ENCODE data around the gene RAB44. TPM values are rescaled to one million over a fixed set of nuclear protein-coding genes. Genes with fewer than 3 reads are reported as not detected.

Gene RAB44
- total and polyA plus RNA-seq, 2 of the 13 experiments (the other 11 are each of a cell fraction or from before 2014, with no cell fraction given) = not detected

- TF ChIP-seq ZNF317 (CRISPR knock-in tag; IDR thresholded peaks at IDR 0.05) = peak; percentile 67
- TF ChIP-seq TBP (CRISPR knock-in tag; IDR thresholded peaks at IDR 0.05) = no peak
- no peak for TF ChIP-seq ZNF672 (CRISPR knock-in tag; IDR thresholded peaks at IDR 0.05)
- TF ChIP-seq REST (IDR thresholded peaks at IDR 0.05; ENCODE audit: borderline replicate concordance in 1 of 2, low read depth in 1 of 2, low read length in 2 of 2) = 0 out of 4 replicates have a peak, but pooled peaks of 1 of the 2 experiments have one; percentile 14
- TF ChIP-seq CERS6 (CRISPR knock-in tag; IDR thresholded peaks at IDR 0.05) = no peak
- 0 out of 2 replicates have a peak, but pooled peaks have one; percentile 12 for TF ChIP-seq TEF (CRISPR knock-in tag; IDR thresholded peaks at IDR 0.05)
- peak; percentile 44; the same call in 1 of the 2 replicates for TF ChIP-seq YEATS2 (CRISPR knock-in tag; IDR thresholded peaks at IDR 0.05; ENCODE audit: borderline replicate concordance)
- TF ChIP-seq SNAPC2 (CRISPR knock-in tag; IDR thresholded peaks at IDR 0.05) = peak; percentile 10; the same call in 1 of the 2 replicates
- peak; percentile 84; the same call in 1 of the 2 replicates for TF ChIP-seq ZNF878 (CRISPR knock-in tag; IDR thresholded peaks at IDR 0.05)
- TF ChIP-seq PBX2 (CRISPR knock-in tag; IDR thresholded peaks at IDR 0.05) = 0 out of 2 replicates have a peak, but pooled peaks have one; percentile 16
- peak; percentile 59 for TF ChIP-seq POLR2G (IDR thresholded peaks at IDR 0.05; ENCODE audit: low read depth, low read length)
- peak; percentile 68; the same call in 1 of the 2 replicates for TF ChIP-seq ZNF331 (CRISPR knock-in tag; IDR thresholded peaks at IDR 0.05)
- no peak for TF ChIP-seq ZNF30 (CRISPR knock-in tag; IDR thresholded peaks at IDR 0.05)
- TF ChIP-seq ZNF891 (CRISPR knock-in tag; IDR thresholded peaks at IDR 0.05) = no peak
- no peak for TF ChIP-seq ZNF841 (CRISPR knock-in tag; IDR thresholded peaks at IDR 0.05; ENCODE audit: borderline replicate concordance)
- no peak for TF ChIP-seq ZNF337 (CRISPR knock-in tag; IDR thresholded peaks at IDR 0.05; ENCODE audit: borderline replicate concordance, low read depth)
- TF ChIP-seq DMAP1 (CRISPR knock-in tag; IDR thresholded peaks at IDR 0.05) = peak; percentile 23; the same call in 1 of the 2 replicates
- TF ChIP-seq ZNF703 (CRISPR knock-in tag; IDR thresholded peaks at IDR 0.05; ENCODE audit: borderline replicate concordance) = no peak
- 0 out of 2 replicates have a peak, but pooled peaks have one; percentile 14 for TF ChIP-seq NFE2L2 (IDR thresholded peaks at IDR 0.05; ENCODE audit: low read length)
- TF ChIP-seq HNF1B (CRISPR knock-in tag; IDR thresholded peaks at IDR 0.05) = peak; percentile 7; the same call in 1 of the 2 replicates
- no peak; the same call in 1 of the 2 replicates for TF ChIP-seq WIZ (CRISPR knock-in tag; IDR thresholded peaks at IDR 0.05)
Measured at GRCh38 chr6:36677753-36678487, 19.7 kb upstream of the RAB44 start (continued).
